ENCODE measurements around the gene EMP2. TPM values are rescaled to one million over a fixed set of nuclear protein-coding genes. Genes with fewer than 3 reads are reported as not detected.

Gene EMP2
- total RNA-seq, 1 experiment from 2014 or later = 198 TPM

DNA sequence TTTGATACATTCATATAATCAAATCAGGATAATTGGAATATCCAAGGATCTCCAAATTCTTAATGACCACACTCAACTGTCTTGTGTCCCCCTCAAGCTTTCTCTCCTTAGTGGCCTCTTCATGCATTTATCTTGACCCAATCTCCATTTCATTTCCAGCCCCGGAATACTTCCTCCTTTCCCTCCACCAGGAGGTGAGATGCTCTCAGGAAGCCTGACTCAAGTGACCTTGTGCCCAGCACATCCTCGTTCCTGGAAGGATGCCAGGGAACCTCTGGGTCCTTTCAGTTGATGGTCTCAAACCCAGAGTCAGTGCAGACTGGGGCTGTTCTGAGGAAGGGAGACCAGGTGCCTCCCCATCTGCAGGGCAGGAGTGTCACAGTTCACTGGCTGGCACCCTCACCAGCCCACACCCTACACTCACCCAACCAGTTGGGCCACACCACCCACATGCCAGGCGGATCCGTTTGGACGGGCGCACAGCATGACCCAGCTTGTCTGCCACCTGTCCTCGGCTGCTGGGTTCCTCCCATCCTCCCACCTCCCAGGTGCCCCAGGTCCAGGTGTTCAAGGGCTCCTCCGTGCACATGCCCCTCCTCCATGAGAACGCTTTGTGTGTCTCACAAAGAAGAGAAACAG, 14.0 kb upstream of the EMP2 start:
- H3K27me3 ChIP-seq (replicated peaks; ENCODE audit: control insufficient read depth, insufficient read depth, low read length) = no peaks in the 10 kb centered on the region
- DNase-seq = no peak
- Mint-ChIP-seq H3K9me3 (ENCODE audit: unreplicated experiment) (no peaks in the 10 kb centered on the region), H3K4me3 (ENCODE audit: unreplicated experiment) (no peak overlapping the region), H3K36me3 (ENCODE audit: insufficient read depth, unreplicated experiment) (no peaks in the 10 kb centered on the region), H3K27me3 (ENCODE audit: insufficient read depth, unreplicated experiment) (no peaks in the 10 kb centered on the region), H3K4me1 (ENCODE audit: low read depth, unreplicated experiment) (no peaks in the 10 kb centered on the region), H3K27ac (ENCODE audit: unreplicated experiment) (no peak overlapping the region)
- H3K9me3 ChIP-seq = no peaks in the 10 kb centered on the region
- H3K4me1 ChIP-seq = 0 out of 2 replicates have a peak, but pooled peaks cover 3% of the 10 kb centered on the region
- no TSS peak for BruUV-seq (replicated peaks)
- intact Hi-C loops (cut with micrococcal nuclease; ENCODE audit: unreplicated experiment) = no loop called here
- ChIA-PET POLR2A (interaction anchor here (0.6 kb wide), 1 partner anchor 28 kb away, joined by 3 read pairs; no protein-coding TSS in a partner anchor), CTCF (no interaction called here)
- TF ChIP-seq CTCF (IDR thresholded peaks at IDR 0.05; ENCODE audit: insufficient read depth in 1 of 2, low read depth in 1 of 2, low read length in 1 of 2, severe bottlenecking in 1 of 2, unreplicated experiment in 1 of 2) = no peak
- H3K4me3 ChIP-seq (ENCODE audit: low read depth, low read length) = no peak overlapping the region
- H3K36me3 ChIP-seq (ENCODE audit: control insufficient read depth, insufficient read depth, low read length) = no peaks in the 10 kb centered on the region

DNA sequence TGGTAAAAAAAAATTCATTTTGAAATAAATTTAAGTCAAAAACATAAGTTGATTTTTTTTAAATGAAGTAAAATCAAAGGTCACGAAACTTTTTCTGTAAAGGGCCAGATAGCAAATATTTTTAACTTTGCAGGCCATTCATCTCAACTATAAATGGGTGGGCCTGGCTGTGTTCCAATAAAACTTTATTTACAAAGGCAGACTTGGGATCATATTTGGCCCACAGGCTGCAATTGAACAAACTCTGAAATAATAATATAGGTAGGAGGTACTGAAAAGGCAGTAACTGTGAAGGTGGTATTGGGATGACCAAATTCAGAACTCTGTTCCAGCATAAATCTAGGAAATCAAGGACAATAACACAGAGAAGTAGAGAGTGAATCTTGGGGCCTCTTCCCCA, 12.2 kb upstream of the EMP2 start:
- Mint-ChIP-seq H3K36me3 (ENCODE audit: insufficient read depth, unreplicated experiment) (no peaks in the 10 kb centered on the region), H3K4me1 (ENCODE audit: low read depth, unreplicated experiment) (peaks cover 16% of the 10 kb centered on the region), H3K27ac (ENCODE audit: unreplicated experiment) (no peak overlapping the region), H3K4me3 (ENCODE audit: unreplicated experiment) (no peak overlapping the region), H3K9me3 (ENCODE audit: unreplicated experiment) (no peaks in the 10 kb centered on the region), H3K27me3 (ENCODE audit: insufficient read depth, unreplicated experiment) (no peaks in the 10 kb centered on the region)
- BruUV-seq (replicated peaks) = no TSS peak
- ChIA-PET CTCF (no interaction called here), POLR2A (no interaction called here)
- H3K4me3 ChIP-seq (ENCODE audit: low read depth, low read length) = no peak overlapping the region
- intact Hi-C loops (cut with micrococcal nuclease; ENCODE audit: unreplicated experiment) = no loop called here
- no peaks in the 10 kb centered on the region for H3K36me3 ChIP-seq (ENCODE audit: control insufficient read depth, insufficient read depth, low read length)
- no peaks in the 10 kb centered on the region for H3K9me3 ChIP-seq
- DNase-seq = no peak
- TF ChIP-seq CTCF (IDR thresholded peaks at IDR 0.05; ENCODE audit: insufficient read depth in 1 of 2, low read depth in 1 of 2, low read length in 1 of 2, severe bottlenecking in 1 of 2, unreplicated experiment in 1 of 2) = no peak
- H3K4me1 ChIP-seq = peaks cover 14% of the 10 kb centered on the region; the same call in 1 of the 2 replicates
- no peaks in the 10 kb centered on the region for H3K27me3 ChIP-seq (replicated peaks; ENCODE audit: control insufficient read depth, insufficient read depth, low read length)

- Histone ChIP-seq H3K4me1 (peaks cover 34% of the 10 kb centered on the region), H3K36me3 (ENCODE audit: control insufficient read depth, insufficient read depth, low read length) (no peaks in the 10 kb centered on the region), H3K9me3 (no peaks in the 10 kb centered on the region), H3K27me3 (replicated peaks; ENCODE audit: control insufficient read depth, insufficient read depth, low read length) (no peaks in the 10 kb centered on the region), H3K4me3 (ENCODE audit: low read depth, low read length) (no peak overlapping the region)
- ChIA-PET CTCF (no interaction called here), POLR2A (no interaction called here)
- H3K4me3 Mint-ChIP-seq (ENCODE audit: unreplicated experiment) = no peak overlapping the region
- no peaks in the 10 kb centered on the region for H3K27me3 Mint-ChIP-seq (ENCODE audit: insufficient read depth, unreplicated experiment)
- no TSS peak for BruUV-seq (replicated peaks)
- DNase-seq = no peak
- H3K9me3 Mint-ChIP-seq (ENCODE audit: unreplicated experiment) = no peaks in the 10 kb centered on the region
- H3K27ac Mint-ChIP-seq (ENCODE audit: unreplicated experiment) = no peak overlapping the region
- intact Hi-C loops (cut with micrococcal nuclease; ENCODE audit: unreplicated experiment) = no loop called here
- peaks cover 30% of the 10 kb centered on the region for H3K4me1 Mint-ChIP-seq (ENCODE audit: low read depth, unreplicated experiment)
- H3K36me3 Mint-ChIP-seq (ENCODE audit: insufficient read depth, unreplicated experiment) = no peaks in the 10 kb centered on the region
- TF ChIP-seq CTCF (IDR thresholded peaks at IDR 0.05; ENCODE audit: insufficient read depth in 1 of 2, low read depth in 1 of 2, low read length in 1 of 2, severe bottlenecking in 1 of 2, unreplicated experiment in 1 of 2) = no peak
These were observed 9.9 kb upstream of the EMP2 start for GRCh38 chr16:10590342-10590741.

Measured in Caco-2 (cell line).